D721Med (cell line): ENCODE data around the gene ABCA1.

Experiments
- DNase-seq: peaks from one replicate; pipeline ENCODE4 v3.0.0; 2011; ENCODE audit warnings: low spot score; ENCODE audit not compliant: insufficient read length
- FAIRE-seq: peaks from 2 replicates; lab custom pipeline; 2011; peaks lifted over from hg19 to GRCh38; lab: Jason Lieb, UNC
- CTCF ChIP-seq: IDR thresholded peaks from 2 replicates; pipeline ENCODE4 v1.5.1; 2012; ENCODE audit warnings: mild to moderate bottlenecking, control low read depth; ENCODE audit not compliant: insufficient read depth; ENCODE audit errors: missing control alignments

The ABCA1 gene

DNA sequence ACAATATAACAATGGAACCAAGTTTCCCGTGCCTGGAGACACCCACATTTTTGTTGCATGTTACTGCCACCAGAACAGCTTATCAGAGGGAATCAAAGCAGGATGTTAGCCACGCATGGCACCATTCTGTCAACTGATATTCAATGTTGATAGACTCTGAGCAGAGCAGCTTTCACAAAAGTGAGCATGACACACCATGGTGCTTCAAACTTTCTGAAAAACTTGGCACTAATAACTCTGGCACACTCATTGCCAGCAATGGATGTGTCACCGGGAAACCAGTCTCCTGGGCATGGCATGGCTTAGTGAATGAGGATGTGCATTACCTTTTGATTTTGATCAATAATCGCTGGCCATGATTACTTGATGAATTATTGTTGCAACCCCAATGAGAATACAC lies 144.4 kb downstream of the ABCA1 start:
- DNase-seq (no peak), FAIRE-seq (no peak)
- no peak for TF ChIP-seq CTCF

- no peak for DNase-seq
- TF ChIP-seq CTCF, result peak; percentile 57
- FAIRE-seq, result peak; percentile 71
Observed at GRCh38 chr9:104780796-104781395, 147.1 kb downstream of the ABCA1 start.

DNA sequence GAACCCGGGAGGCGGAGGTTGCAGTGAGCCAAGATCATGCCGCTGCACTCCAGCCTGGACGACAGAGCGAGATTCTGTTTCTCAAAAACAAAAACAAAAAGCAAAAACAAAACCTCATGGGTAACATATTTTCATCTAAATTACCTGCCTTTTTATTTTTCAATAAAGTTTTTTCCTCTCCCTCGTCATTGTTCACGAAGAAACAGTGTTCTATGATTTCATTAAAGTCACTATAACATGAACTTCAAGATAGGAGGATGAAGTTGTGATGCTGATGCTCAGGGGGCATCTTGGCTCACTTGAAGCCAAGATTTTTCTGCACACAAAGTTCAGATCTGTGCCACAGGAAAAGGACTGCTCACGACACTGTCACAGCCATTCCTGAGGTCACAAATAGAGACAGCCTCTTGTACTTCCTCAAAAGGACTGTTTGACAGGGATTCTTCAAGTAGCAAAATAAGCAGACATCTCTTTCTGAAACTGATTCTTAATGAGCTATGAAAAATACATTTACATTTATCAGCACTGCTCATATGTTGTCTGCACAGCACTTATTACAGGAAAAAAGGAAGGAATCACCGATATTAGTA lies 147.9 kb downstream of the ABCA1 start:
- DNase-seq, result no peak
- no peak for TF ChIP-seq CTCF
- no peak for FAIRE-seq

GRCh38 chr9:104779334-104779733 lies 148.6 kb downstream of the ABCA1 start:
- DNase-seq, result no peak
- no peak for TF ChIP-seq CTCF
- no peak for FAIRE-seq

DNA sequence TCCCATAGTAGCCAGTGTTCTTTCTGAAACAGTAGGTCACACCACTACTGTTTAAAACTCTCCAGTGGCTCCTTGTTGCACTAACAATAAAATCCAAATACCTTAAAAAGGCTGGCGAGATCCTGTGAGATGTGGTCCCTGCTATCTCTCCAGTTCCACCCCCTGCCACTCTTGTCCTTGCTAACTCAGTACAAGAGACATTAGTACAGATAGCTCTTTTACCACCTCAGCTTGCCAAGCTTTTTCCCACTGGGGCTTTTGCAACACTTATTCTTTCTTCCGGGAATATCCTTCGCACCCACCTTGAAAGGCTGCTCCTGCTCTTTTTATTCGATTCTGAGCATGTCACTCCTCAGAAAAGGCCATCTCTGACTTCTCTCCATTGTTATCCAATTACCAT lies 149.2 kb downstream of the ABCA1 start:
- DNase-seq, result no peak
- FAIRE-seq, result no peak
- TF ChIP-seq CTCF, result no peak

DNA sequence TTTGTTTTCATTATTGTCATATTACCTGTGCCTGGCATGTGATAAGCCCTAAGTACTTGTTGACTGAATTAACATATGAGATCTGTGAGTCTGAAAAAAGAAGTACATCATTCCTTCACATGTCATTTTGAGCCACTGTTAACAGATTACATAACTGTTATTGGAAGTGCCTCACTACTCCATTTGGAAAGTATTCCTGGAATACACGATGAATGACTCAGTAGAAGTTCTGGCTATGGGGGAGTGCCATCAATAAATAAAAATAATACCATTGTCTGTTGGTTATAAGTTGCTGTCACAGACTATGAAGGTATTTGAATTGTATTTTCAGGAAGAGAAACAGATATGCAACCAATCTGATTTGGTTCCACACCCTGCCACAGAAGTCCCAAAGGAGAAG lies 151.2 kb downstream of the ABCA1 start:
- DNase-seq, result no peak
- TF ChIP-seq CTCF, result no peak
- no peak for FAIRE-seq

GRCh38 chr9:104775976-104776375 lies 152.0 kb downstream of the ABCA1 start:
- no peak for TF ChIP-seq CTCF
- no peak for FAIRE-seq
- no peak for DNase-seq
